ENCODE results near the gene CFC1. TPM values are rescaled to one million over a fixed set of nuclear protein-coding genes. Genes with fewer than 3 reads are reported as not detected.
"Not testable (repeated sequence)": the region's sequence is repeated elsewhere in the genome, so short reads cannot be mapped to it uniquely, and the experiment has no call there.

CFC1 gene
- total RNA-seq (ENCODE audit: low replicate concordance) = not detected in 2 replicates

DNA sequence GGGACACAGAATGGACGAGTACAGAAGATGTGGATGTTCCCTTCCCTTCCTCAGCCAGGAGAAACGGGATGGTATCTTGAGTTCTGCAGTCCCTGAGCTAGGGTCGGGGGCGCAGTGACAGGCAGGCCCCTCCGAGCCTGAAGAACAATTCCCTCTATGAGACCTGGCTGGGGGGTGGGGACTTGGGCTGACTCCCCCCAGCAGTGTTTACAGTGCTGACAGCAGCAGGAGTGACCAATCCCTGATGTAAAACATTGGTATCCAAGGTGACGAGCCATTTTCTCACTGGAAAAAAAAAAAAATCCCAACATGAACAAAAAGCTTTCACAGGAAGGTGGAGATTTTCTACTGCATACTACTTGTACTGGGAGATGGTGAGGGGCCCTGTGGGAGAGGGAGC is at the start of gene CFC1:
CFC1 (minus strand) TSS at position 183 of the 400 bp plus-strand sequence. CDS start 288 bp downstream, outside the sequence.
- not testable (repeated sequence) for DNase-seq (ENCODE audit: low read depth)

GRCh38 chr2:130641688-130642087 is 42.3 kb upstream of the CFC1 start:
- DNase-seq (ENCODE audit: low read depth); H3K4me3 ChIP-seq (ENCODE audit: low read depth, low read length): not testable (repeated sequence)

More for the DNA sequence above, at the start of gene CFC1:
- H3K4me3 ChIP-seq (ENCODE audit: low read depth, low read length) = not testable (repeated sequence)

DNA sequence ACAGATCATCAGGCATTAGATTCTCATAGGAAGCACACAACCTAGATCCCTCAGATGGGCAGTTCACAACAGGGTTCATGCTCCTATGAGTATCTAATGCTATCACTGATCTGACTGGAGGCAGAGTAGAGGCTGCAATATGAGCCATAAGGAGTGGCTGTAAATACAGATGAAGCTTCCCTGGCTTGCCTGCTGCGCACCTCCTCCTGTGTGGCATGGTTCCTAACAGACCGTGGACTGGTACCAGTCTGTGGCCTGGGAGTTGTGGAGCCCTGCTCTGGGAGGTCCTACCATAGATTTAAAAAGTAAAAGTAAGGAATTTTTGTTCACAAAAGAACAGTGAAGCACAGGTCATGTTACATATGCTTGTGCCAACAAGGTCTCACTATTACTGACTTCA is 39.6 kb upstream of the CFC1 start:
- H3K4me3 ChIP-seq (ENCODE audit: low read depth, low read length); DNase-seq (ENCODE audit: low read depth): not testable (repeated sequence)

DNA sequence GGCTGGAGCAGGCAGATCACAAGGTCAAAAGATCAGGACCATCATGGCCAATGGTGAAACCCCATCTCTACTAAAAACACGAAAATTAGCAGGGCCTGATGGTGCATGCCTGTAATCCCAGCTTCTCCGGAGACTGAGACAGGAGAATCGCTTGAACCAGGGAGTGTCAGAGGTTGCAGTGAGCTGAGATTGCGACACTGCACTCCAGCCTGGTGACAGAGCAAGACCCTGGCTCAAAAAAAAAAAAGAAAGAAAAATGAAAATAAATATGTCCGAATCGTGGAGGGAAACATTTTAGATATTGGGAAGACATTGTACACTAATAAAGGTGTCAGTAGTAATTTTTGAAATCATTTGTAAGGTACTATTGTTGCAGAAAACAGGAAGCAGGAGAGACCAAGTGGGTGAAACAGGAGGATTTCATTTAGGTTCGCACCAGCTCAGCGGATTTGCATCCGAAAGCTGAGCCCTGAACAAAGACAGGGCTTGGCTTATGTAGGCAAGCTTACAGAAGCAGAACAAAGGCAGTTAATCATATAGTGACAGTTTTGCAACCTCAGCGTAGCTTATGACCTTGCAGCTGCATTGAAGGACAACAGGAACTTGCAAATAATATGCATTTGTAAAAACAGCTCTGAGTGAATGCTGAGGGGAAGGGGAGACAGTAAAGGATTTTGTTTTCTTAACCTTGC is 29.6 kb upstream of the CFC1 start:
- DNase-seq (ENCODE audit: low read depth); H3K4me3 ChIP-seq (ENCODE audit: low read depth, low read length): not testable (repeated sequence)

GRCh38 chr2:130611140-130611539 is 11.8 kb upstream of the CFC1 start, which contains the start of gene POTEJ:
POTEJ (plus strand) TSS chr2:130611440; CDS start chr2:130611533, 93 bp downstream.
- not testable (repeated sequence) for DNase-seq (ENCODE audit: low read depth); H3K4me3 ChIP-seq (ENCODE audit: low read depth, low read length)

DNA sequence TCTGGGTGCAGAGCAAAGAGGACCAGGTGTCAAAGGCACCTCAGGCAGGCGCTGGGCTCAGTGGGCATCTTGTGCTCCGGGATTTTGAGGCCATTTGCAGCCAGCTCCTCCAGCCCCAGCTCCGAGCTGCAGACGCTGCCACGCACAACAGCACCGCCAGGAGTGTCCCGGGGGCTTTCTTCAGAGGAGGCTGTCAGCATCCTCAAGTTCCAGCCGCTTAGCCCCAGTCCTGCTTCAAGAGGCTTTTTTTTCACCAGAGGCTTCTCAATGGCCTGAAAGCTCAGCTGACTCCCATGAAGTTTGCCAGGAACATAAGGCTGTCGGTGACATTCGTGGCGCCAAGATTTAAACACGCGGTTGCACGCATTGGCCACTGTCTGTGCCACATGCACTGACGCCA is 11.1 kb upstream of the CFC1 start:
- not testable (repeated sequence) for DNase-seq (ENCODE audit: low read depth); H3K4me3 ChIP-seq (ENCODE audit: low read depth, low read length)

- not testable (repeated sequence) for H3K4me3 ChIP-seq (ENCODE audit: low read depth, low read length); DNase-seq (ENCODE audit: low read depth)
Measured at GRCh38 chr2:130609002-130609920, 9.9 kb upstream of the CFC1 start.

DNA sequence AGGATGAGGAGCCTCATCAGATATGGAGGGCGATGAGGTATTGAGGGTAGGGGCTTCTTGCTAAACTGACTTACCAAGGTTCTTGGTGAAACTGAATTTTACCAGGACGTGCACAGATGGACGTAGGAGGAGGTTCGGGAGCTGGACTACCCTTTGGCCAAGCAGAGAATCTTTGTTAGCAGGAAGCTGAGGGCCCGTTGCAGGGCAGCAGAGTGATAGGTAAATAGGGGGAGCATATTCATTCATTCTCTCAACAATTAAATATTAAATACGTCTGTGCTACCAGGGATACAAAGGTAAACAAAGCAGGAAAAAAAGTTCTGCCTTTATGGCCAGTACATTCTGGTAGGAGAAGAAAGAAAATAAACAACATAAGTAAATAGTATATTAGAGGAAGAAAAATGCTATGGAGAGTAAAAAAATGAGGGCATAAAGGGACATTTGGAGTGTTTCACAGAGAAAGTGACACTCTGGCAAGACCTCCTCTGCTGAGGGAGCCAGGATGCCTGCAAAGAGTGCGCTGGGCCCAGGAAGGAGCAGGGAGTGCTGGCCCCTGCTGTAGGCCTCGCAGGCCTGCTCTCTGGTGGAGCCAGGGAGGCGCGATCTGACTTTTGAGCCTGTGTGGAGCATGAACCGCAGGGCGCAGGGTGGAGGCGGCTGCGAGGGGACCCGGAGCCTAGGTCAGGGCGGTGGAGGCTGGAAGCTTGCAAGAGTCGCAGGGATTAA is 9.1 kb upstream of the CFC1 start:
- not testable (repeated sequence) for DNase-seq (ENCODE audit: low read depth); H3K4me3 ChIP-seq (ENCODE audit: low read depth, low read length)

DNA sequence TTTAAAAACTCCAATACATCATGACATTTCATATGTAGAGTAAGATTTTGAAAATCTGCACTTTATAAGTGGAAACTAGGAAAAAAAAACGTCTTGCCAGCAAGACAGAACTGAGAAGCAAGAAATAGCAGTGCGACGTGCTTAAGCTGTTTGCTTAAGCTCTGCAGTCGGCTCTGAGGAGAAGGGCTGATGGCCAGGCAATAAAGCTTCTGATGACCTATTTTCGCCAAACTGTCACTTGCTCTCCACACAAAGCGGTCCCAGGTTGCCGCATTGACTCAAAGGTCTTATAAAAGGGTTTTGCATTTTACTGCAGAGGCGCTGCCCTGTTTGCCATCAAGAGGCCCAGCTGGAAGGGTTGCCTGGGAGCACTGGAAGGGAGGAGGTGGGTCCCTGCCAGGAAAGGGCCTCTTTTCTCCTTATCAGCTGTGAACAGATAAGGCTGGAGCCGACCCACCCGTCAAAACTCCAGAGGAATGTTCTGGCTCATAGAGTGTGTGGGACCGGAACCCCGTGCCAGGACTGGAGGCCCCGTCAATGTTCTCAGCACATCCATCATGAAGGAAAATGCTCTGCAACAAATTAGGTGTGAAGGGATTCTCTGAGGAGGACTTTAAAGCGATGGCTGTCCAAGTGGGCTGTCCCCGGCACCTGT is 2.4 kb upstream of the CFC1 start:
- H3K4me3 ChIP-seq (ENCODE audit: low read depth, low read length); DNase-seq (ENCODE audit: low read depth): not testable (repeated sequence)

DNA sequence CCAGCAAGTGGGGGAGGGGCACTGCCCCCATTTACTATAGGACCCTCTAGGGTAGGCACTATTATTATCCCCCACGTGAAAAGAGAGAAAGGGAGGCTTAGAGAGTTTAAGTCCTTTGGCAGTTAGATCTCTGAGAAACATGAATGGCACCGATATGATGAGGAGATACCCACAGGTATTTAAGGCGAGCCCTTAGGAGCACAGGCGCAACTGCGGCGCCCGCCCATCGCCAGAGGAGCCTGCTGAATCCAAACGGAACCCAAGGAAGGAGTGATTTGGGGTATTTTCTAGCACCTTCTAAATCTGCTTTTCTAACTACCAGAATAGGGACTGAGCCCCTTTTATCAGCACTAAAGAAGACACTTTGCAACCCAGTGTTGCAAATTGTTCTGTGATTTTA is 551 bp upstream of the CFC1 start:
- not testable (repeated sequence) for H3K4me3 ChIP-seq (ENCODE audit: low read depth, low read length); DNase-seq (ENCODE audit: low read depth)

DNA sequence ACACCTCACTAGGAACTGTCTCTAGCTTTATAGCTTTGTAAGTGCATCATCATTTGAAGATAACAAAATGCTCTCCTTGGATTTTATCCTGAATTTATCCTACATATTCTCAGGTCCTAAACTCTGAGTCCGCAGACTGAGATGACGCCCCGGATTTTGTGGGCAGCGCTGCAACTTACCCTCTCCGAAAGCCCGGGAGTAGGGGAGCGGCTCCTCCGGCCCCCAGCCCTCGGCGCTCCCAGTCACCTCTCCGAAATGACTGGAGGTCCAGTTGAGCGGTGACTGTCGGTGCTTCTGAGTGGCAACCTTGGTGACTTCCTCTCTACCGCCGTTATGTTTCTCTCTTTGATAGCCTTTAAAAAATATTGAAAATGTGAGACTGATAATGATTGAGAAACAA is 912 bp downstream of the CFC1 start:
- H3K4me3 ChIP-seq (ENCODE audit: low read depth, low read length); DNase-seq (ENCODE audit: low read depth): not testable (repeated sequence)

DNA sequence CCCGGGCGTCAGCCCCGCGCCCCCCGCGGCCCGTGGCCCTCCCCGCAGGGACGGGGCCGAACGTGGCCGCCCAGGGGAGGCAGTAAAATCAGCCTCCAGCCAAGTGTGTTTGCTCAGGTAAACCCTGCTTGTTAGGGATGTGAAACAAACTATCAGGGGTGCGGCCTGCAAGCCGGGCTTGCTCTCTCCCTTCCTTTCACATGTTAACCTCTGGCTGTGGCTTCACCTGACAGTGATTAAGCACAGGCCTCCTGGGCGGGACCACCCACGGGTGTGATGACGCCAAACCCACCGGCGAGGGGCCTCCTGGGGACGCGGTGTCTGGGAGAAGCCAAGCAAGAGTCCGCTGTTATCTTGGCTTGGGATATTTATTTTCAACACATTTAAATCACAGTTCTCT is 1.4 kb downstream of the CFC1 start:
- not testable (repeated sequence) for H3K4me3 ChIP-seq (ENCODE audit: low read depth, low read length); DNase-seq (ENCODE audit: low read depth)

DNA sequence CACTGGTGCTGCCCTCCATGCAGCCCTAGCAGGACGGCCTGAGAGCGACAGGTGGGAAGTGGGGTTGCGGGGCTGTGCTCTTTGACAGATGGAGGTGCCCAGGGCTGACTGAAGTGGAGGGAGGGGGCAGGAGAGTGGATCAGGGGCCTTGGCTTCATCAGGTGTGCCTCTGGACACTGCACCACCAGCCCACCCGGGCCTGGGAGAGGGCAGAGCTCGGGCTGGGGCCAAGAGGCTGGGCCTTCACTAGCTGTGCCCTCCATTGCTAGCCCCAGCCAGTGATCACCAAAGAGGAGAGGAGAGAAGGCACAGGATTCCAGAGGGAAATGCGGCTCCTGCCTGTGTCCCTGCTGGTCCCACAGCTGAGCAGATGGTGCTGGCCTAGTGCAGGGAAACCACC is 2.6 kb downstream of the CFC1 start:
- DNase-seq (ENCODE audit: low read depth); H3K4me3 ChIP-seq (ENCODE audit: low read depth, low read length): not testable (repeated sequence)

- H3K4me3 ChIP-seq (ENCODE audit: low read depth, low read length); DNase-seq (ENCODE audit: low read depth): not testable (repeated sequence)
Measured at GRCh38 chr2:130594011-130594410, 5.4 kb downstream of the CFC1 start.

- not testable (repeated sequence) for DNase-seq (ENCODE audit: low read depth)
Measured at GRCh38 chr2:130592791-130593414, 6.5 kb downstream of the CFC1 start.

DNA sequence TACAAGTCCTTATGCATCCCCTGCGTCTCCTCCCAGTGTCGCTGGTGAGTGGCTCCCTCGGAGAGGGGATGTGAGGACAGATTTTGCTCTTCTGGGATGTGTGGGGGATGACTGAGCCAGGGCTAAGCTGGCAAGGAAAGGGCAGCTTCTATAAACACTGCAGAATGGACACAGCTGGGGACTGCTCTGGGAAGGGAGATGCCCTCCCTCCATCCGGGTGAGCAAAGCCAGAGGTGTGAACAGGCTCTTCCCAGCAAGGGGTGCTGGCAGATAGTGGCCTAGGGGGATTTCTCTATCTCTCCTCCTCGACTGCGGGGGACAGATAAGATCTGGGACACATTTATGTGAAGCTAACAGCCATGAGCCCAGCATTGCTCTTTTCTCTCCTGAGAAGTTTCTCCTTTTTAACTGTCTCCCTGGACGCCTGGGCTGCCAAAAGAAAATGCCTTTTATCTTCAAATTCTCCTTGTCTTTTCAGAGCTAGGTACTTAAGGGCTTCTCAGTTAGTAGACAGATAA is 8.5 kb downstream of the CFC1 start:
- not testable (repeated sequence) for DNase-seq (ENCODE audit: low read depth); H3K4me3 ChIP-seq (ENCODE audit: low read depth, low read length)

More at GRCh38 chr2:130592791-130593414, 6.5 kb downstream of the CFC1 start:
- H3K4me3 ChIP-seq (ENCODE audit: low read depth, low read length) = not testable (repeated sequence)

DNA sequence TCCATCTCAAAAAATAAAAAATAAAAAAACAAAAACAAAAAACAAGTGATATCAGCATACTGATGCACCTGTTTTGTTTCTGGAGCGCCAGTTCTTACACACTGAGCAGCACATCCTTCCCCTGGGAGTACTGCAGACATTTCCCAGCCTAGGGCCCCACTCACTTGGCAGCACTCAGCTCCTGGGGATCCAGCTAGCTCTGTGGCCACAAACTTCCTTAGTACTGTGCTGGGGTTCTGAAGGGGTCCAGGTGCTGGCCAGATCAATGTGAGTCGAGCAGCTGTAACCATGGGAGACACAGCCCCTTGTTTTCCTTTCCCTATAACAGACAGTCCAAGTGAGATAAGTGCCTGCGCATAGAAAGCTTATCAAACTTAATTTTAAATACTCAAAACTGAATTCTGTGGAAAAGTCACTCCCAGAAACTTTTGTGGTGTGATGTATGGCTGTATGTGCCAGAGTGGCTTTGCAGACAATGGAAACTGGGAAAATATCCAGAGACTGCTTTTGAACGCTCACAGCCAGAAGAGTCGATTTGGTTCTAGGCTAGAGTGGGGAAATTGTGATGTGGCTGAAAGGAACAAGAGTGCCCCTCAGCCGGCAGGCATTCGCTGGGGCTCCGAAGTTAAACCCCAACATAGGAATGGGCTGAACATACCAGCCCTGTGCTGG is 9.1 kb downstream of the CFC1 start:
- DNase-seq (ENCODE audit: low read depth); H3K4me3 ChIP-seq (ENCODE audit: low read depth, low read length): not testable (repeated sequence)
